ENCODE results near the gene TNK2.
"Not testable (repeated sequence)": the region's sequence is repeated elsewhere in the genome, so short reads cannot be mapped to it uniquely, and the experiment has no call there.

The TNK2 gene

DNA sequence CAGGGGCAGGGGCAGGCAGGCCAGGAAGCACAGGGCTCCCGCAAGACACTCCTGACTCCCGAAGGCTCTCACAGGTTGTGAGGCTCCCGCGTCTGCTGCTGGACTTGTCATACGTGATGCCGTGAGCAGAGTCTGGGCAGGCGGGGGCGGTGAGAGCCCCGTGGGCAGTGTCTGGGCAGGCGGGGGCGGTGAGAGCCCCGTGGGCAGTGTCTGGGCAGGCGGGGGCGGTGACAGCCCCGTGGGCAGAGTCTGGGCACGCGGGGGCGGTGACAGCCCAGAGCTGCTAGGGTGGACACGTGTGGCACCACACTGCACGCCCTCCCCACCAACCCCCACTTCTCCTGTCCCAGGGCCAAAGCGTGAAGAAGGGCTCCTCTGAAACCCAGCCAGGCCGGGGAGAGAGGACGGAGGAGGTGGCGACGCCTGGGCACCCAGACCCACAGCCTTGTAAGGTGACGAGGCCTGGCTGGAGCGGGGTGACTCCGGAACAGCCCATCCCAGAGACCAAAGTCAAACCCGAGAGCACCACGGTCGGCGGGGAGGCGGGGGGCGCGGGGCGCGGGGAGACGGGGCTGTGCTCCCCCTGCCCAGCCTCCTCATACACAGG lies 35.0 kb downstream of the TNK2 start:
- no peak overlapping the region for H3K4me3 ChIP-seq (ENCODE audit: low read depth, low read length)
- no peak for TF ChIP-seq CTCF (IDR thresholded peaks at IDR 0.05; ENCODE audit: borderline replicate concordance, insufficient read depth, low read depth, low read length)

DNA sequence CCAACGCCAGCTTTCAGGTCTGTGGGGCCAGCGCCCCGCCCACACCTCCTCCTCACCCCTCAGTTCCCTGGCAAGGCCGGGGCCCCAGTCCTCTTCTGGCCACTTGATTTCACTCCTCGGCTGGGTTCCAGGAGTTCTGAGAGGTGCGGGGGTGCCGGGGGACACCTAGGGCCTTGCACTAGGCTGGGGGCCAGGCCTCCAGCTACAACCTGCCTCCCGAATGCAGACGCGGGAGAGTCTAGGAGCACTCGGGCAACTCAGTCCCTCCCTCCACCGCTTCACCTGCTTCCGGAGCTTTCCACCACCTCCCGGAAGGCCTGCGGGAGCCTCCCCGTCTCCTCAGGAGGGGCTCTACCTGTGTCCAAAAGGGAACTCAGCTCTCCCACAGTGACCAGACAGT lies 35.6 kb downstream of the TNK2 start:
- no peak for TF ChIP-seq CTCF (IDR thresholded peaks at IDR 0.05; ENCODE audit: borderline replicate concordance, insufficient read depth, low read depth, low read length)

GRCh38 chr3:195872097-195872496 lies 36.3 kb downstream of the TNK2 start:
- no peak overlapping the region for H3K4me3 ChIP-seq (ENCODE audit: low read depth, low read length)
- TF ChIP-seq CTCF (IDR thresholded peaks at IDR 0.05; ENCODE audit: borderline replicate concordance, insufficient read depth, low read depth, low read length): no peak

More for the DNA sequence above, 35.6 kb downstream of the TNK2 start:
- H3K4me3 ChIP-seq (ENCODE audit: low read depth, low read length): no peak overlapping the region

- H3K4me3 ChIP-seq (ENCODE audit: low read depth, low read length): not testable (repeated sequence)
Observed at GRCh38 chr3:195871686-195872085, 36.7 kb downstream of the TNK2 start.

GRCh38 chr3:195870937-195871336 lies 37.4 kb downstream of the TNK2 start:
- H3K4me3 ChIP-seq (ENCODE audit: low read depth, low read length): no peak overlapping the region
- TF ChIP-seq CTCF (IDR thresholded peaks at IDR 0.05; ENCODE audit: borderline replicate concordance, insufficient read depth, low read depth, low read length): no peak

- no peak overlapping the region for H3K4me3 ChIP-seq (ENCODE audit: low read depth, low read length)
- no peak for TF ChIP-seq CTCF (IDR thresholded peaks at IDR 0.05; ENCODE audit: borderline replicate concordance, insufficient read depth, low read depth, low read length)
Observed at GRCh38 chr3:195870442-195870841, 37.9 kb downstream of the TNK2 start.

GRCh38 chr3:195869413-195870001 lies 38.8 kb downstream of the TNK2 start:
- no peak for TF ChIP-seq CTCF (IDR thresholded peaks at IDR 0.05; ENCODE audit: borderline replicate concordance, insufficient read depth, low read depth, low read length)
- no peak overlapping the region for H3K4me3 ChIP-seq (ENCODE audit: low read depth, low read length)
